ENCODE results near the gene PPP2R5C.

DNA sequence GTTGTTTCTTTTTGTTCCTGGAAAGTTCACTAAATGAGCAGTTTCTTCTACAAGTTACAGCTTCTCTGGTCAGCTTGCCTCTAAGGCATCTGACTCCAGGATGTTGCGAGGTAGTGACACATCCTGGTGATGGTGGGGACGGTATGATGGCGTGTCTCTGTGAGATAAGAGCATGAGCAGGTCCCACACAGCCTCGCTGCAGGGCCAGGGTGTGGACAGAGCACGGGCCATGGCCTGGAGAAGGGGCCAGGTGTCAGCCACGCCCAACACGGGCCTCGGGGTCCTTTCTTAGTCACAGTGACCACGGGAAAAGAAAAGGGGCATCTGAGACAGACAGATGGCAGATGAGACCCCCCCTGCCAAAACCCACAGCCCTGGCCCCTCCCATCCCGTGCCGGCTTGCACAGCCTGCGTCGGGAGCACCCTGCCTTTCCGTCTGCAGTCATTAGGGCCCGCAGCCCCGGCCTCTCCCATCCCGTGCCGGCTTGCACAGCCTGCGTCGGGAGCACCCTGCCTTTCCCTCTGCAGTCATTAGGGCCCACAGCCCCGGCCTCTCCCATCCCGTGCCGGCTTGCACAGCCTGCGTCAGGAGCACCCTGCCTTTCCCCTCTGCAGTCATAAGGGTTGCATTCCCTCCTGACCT, 123.5 kb downstream of the PPP2R5C start:
- TF ChIP-seq CTCF (conservative IDR thresholded peaks at IDR 0.05; ENCODE audit: low read depth, low read length) (no peak), EZH2 (IDR thresholded peaks at IDR 0.05; ENCODE audit: low read length, unreplicated experiment) (no peak)
